Bronchial epithelial cell (primary cell): ENCODE results near the gene MSH3. TPM values are rescaled to one million over a fixed set of nuclear protein-coding genes. Genes with fewer than 3 reads are reported as not detected.

Experiments
- DNase-seq: peaks from one replicate; pipeline ENCODE4 v3.0.0-alpha.2; 2010; ENCODE audit warnings: low read depth
- FAIRE-seq: peaks from 2 replicates; lab custom pipeline; 2011; peaks lifted over from hg19 to GRCh38; lab: Jason Lieb, UNC
- H3K27me3 ChIP-seq: 2 replicates; pipeline ENCODE4 v1.5.1; 2011; ENCODE audit warnings: low read length; ENCODE audit not compliant: control insufficient read depth, insufficient read depth
- H3K36me3 ChIP-seq: 2 replicates; pipeline ENCODE4 v1.5.1; 2011; ENCODE audit warnings: low read length; ENCODE audit not compliant: control insufficient read depth, insufficient read depth
- H3K4me3 ChIP-seq: 2 replicates; pipeline ENCODE4 v1.5.1; 2011; ENCODE audit warnings: mild to moderate bottlenecking, low read depth, low read length, control low read depth
- total RNA-seq: library from RNA; depleted of rRNA; stranded (reverse); fragments of >200 nt; gene quantifications from 2 replicates; pipeline ENCODE4 v1.2.1, GENCODE V29; 2014
- TF ChIP-seq, protein P1 (sequence below): IDR thresholded peaks from 2 replicates; pipeline ENCODE4 v1.5.1; 2011; ENCODE audit warnings: mild to moderate bottlenecking, moderate library complexity, low read length, control low read depth, inconsistent platforms; ENCODE audit not compliant: insufficient read depth, severe bottlenecking

MSH3 gene
- total RNA-seq, 1 donor from 2014 or later, result 11.8 TPM

DNA sequence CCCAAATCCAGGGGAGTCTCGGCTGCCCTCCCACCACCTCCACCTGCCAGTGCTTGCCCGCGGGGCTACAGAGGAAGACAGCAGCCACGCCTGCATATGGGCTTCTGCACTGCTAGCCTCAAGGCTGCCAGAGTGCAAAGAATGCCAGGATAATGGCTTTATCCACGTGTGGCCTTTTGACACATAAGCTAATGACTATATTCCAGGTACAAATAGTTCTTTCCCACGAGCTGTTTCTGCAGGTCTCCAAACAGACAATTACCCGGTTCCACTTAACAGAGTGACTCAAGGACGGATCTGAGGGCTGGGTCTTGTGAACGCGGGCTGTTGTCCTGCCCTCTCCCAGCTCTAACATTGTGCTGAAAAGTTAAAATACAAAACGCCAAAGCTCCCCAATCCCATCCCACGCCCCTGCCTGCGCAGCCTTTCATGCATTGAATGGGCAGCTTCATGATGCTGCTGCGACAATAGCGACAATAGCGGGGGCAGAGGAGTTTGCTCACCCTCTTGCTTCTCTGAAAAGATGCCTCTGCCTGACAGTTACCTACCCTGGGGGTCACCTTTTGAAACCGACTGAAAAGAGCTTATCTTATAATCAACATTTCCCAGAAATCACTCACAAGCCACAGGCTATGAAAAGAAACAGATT, 39.1 kb upstream of the MSH3 start:
- Histone ChIP-seq H3K36me3 (no peaks in the 10 kb centered on the region), H3K27me3 (no peaks in the 10 kb centered on the region), H3K4me3 (no peak overlapping the region)
- TF ChIP-seq, protein P1, sequence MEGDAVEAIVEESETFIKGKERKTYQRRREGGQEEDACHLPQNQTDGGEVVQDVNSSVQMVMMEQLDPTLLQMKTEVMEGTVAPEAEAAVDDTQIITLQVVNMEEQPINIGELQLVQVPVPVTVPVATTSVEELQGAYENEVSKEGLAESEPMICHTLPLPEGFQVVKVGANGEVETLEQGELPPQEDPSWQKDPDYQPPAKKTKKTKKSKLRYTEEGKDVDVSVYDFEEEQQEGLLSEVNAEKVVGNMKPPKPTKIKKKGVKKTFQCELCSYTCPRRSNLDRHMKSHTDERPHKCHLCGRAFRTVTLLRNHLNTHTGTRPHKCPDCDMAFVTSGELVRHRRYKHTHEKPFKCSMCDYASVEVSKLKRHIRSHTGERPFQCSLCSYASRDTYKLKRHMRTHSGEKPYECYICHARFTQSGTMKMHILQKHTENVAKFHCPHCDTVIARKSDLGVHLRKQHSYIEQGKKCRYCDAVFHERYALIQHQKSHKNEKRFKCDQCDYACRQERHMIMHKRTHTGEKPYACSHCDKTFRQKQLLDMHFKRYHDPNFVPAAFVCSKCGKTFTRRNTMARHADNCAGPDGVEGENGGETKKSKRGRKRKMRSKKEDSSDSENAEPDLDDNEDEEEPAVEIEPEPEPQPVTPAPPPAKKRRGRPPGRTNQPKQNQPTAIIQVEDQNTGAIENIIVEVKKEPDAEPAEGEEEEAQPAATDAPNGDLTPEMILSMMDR, result no peak
- DNase-seq, result no peak
- FAIRE-seq, result no peak

GRCh38 chr5:80618438-80618837, 36.0 kb upstream of the MSH3 start:
- H3K36me3 ChIP-seq, result no peaks in the 10 kb centered on the region
- no peaks in the 10 kb centered on the region for H3K27me3 ChIP-seq
- H3K4me3 ChIP-seq, result no peak overlapping the region
- DNase-seq, result no peak
- FAIRE-seq, result no peak
- TF ChIP-seq, protein P1, result no peak

DNA sequence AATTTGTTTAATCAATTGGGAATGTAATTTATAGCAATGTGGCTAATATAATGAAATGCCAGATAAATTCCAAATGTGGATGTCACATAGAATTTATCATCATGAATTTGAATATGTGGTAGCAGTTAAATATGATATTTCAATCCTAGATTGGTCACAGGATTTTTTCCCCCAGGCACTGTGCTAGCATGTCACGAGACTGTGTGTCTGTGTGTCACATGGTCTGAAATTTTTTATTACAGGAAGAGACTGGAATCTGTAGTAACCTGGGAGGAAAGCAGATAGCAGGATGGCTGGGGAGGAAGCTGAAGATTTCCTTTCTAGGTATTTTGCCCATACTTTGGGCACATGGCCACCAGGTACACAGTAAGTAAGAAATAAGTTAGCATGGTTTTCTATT, 35.4 kb upstream of the MSH3 start:
- Histone ChIP-seq H3K4me3 (no peak overlapping the region), H3K36me3 (no peaks in the 10 kb centered on the region), H3K27me3 (no peaks in the 10 kb centered on the region)
- FAIRE-seq (no peak), DNase-seq (no peak)
- TF ChIP-seq, protein P1, result no peak

DNA sequence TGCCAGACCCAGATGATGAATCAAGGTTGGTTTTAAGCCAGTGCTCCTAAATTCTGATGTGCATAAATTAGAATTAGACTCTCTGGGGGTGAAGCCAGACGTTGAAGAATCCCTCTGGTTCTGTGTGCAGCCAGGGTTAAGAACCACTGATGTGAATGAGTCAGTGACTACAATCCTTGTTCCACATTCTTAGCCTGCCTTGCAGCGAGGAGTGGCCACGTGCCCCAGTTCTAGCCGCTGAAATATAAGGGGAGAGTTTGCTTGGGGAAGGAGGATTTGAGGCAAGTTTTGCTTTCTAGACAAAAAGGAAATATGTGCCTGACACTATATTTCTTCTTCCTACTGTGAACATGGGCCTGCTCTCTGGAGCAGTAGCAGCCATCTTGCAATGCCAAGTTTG, 34.2 kb upstream of the MSH3 start:
- no peaks in the 10 kb centered on the region for H3K36me3 ChIP-seq
- DNase-seq (no peak), FAIRE-seq (no peak)
- no peaks in the 10 kb centered on the region for H3K27me3 ChIP-seq
- no peak overlapping the region for H3K4me3 ChIP-seq
- TF ChIP-seq, protein P1, result no peak

DNA sequence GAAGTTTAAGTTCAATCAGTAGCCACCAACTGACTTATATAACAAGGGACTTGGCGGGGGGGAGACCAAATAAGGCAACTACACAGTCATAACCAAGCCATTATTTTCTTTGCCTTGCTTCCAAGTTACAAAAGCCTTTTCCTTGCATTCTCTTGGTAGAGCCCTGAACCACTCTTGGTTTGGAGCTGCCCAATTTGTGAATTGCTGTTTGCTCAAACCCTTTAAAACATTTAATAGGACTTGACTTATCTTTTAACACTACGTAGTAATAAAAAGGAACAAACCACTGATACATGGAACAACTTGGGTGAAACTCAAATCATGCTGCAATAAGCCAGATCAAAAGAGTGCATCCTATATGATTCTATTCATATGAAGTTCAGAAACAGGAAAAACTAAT, 31.7 kb upstream of the MSH3 start:
- TF ChIP-seq, protein P1, result no peak
- DNase-seq (no peak), FAIRE-seq (no peak)

DNA sequence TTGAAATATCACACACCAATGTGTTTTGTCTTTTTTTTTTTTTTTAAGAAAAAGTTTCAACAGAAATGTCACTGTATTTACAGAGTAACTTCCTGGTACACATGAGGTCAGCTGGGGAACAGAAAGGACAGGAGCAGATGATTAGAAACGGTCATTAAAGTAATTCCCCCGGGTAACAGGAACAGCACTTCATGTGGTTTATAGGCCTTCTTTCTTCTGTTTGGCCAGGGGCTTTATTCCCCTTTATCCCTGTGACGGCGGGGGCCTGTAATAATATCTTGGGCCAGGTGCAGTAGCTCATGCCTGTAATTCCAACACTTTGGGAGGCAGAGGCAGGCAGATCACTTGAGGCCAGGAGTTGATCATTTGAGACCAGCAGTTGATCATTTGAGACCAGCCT, 30.5 kb upstream of the MSH3 start:
- Histone ChIP-seq H3K4me3 (no peak overlapping the region), H3K27me3 (no peaks in the 10 kb centered on the region), H3K36me3 (no peaks in the 10 kb centered on the region)
- TF ChIP-seq, protein P1, result no peak
- FAIRE-seq (no peak), DNase-seq (no peak)

More for the DNA sequence above, 31.7 kb upstream of the MSH3 start:
- no peak overlapping the region for H3K4me3 ChIP-seq
- no peaks in the 10 kb centered on the region for H3K27me3 ChIP-seq
- no peaks in the 10 kb centered on the region for H3K36me3 ChIP-seq
